Measurements from ENCODE around the gene CKAP2. TPM values are rescaled to one million over a fixed set of nuclear protein-coding genes. Genes with fewer than 3 reads are reported as not detected.
A peak's percentile ranks its signal among the peaks of the same experiment; 100 is the strongest.
"Not testable (repeated sequence)": the region's sequence is repeated elsewhere in the genome, so short reads cannot be mapped to it uniquely, and the experiment has no call there.

Gene CKAP2
- total RNA-seq, 2 experiments from 2014 or later = 75.5 to 84.4 TPM

DNA sequence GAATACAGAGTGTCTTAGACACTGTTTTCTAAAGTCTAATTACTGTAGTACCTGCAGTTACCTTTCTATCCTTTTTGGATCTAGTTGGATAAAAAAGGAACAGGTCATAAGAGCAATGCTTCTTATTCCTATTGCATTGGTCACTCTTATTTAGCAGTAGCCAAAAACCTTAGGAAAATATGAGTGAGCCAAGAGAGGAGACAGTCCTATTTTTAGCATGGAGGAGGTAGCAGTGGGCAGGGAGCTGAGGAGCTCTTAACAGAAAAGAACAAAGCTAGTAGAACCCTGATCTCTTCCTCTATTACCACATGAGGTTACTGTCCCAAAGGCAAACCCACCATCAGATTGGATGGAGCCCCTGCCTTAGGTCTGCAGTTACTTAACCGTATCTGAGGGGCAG, 50.6 kb downstream of the CKAP2 start:
- POLR2A ChIA-PET; H3K4me1 Mint-ChIP-seq (ENCODE audit: low read depth); CTCF ChIA-PET; H3K9me3 Mint-ChIP-seq (ENCODE audit: insufficient read depth); H3K27me3 Mint-ChIP-seq (ENCODE audit: low read depth); H3K4me3 Mint-ChIP-seq; H3K27ac Mint-ChIP-seq; ATAC-seq; H3K36me3 Mint-ChIP-seq (ENCODE audit: low read depth); DNase-seq: not testable (repeated sequence)

GRCh38 chr13:52509532-52509931, 54.3 kb downstream of the CKAP2 start:
- H3K36me3 Mint-ChIP-seq (ENCODE audit: low read depth); H3K27ac Mint-ChIP-seq; CTCF ChIA-PET; H3K4me1 Mint-ChIP-seq (ENCODE audit: low read depth); H3K27me3 Mint-ChIP-seq (ENCODE audit: low read depth); POLR2A ChIA-PET; ATAC-seq; H3K9me3 Mint-ChIP-seq (ENCODE audit: insufficient read depth); H3K4me3 Mint-ChIP-seq; DNase-seq: not testable (repeated sequence)

DNA sequence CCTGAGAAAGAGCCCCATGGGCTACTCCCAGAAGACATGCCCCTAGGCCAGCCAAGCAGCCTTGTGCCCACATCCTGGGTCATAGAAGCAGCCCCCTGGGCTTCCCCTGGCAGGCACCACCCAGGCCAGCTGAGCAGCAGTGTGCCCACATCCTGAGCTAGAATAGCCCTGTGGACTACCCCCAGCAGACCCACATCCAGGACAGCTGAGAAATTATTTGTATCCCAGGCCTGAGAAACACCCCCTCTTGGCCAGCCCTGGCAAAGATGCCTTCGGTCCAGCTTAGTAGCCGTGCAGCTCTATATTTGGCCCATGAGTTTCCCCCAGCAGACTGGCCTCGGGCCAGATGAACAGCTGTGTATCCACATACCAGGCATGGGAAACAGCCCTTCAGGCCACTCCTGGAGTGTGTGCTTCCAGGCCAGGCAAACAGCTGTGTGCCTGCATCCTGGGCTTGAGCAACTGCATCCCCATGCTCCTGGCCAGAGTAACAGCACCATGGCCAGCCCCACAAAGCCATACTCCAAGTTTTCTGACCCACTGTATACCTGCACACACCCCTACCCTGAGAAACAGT, 55.0 kb downstream of the CKAP2 start:
- H3K9me3 Mint-ChIP-seq (ENCODE audit: insufficient read depth); CTCF ChIA-PET; POLR2A ChIA-PET; H3K27me3 Mint-ChIP-seq (ENCODE audit: low read depth); ATAC-seq; H3K36me3 Mint-ChIP-seq (ENCODE audit: low read depth); H3K4me3 Mint-ChIP-seq; H3K27ac Mint-ChIP-seq; DNase-seq; H3K4me1 Mint-ChIP-seq (ENCODE audit: low read depth): not testable (repeated sequence)

DNA sequence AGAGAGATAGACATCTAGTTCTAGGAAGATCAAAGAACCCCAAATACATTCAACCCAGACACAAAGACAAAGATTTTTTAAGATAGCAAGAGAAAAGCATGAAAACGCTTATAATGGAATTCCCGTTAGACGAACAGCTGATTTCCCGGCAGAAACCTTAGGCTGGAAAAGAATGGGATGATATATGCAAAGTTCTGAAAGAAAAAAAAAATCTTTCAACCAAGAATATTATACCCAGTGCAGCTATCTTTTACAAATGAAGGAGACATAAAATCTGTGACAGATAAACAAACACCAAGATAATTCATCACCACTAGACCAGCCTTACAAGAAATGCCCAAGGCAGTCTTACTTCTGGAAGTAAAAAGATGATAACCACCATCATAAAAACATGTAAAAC, 56.3 kb downstream of the CKAP2 start:
- H3K4me3 Mint-ChIP-seq = not testable (repeated sequence)

DNA sequence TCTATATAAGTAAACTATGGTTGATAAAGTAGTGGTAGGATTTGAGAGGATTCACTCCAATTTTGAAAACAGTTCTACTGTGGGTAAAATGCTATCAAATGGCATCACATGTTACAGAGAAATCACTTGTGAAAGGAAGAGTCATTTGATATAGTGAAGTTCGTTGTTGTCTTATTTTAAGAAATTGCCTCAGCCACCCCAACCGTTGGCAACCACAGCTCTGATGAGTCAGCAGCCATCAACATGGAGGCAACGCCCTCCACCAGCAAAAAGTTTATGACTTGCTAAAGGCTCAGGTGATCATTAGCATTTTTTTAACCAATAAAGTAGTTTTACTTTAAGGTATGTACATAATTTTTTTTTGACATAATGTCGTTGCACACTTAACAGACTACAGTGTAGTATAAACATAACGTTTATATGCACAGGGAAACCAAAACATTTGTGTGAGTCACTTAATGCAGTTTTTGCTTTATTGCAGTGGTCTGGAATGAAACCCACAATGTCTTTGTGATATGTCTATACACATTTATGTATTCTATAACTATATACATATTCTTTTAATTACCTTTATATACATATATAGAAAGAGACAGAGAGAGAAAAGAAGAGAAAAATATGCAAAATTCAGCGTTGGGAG, 58.8 kb downstream of the CKAP2 start:
- ATAC-seq; POLR2A ChIA-PET; CTCF ChIA-PET; H3K27me3 Mint-ChIP-seq (ENCODE audit: low read depth); H3K9me3 Mint-ChIP-seq (ENCODE audit: insufficient read depth); H3K4me3 Mint-ChIP-seq; H3K36me3 Mint-ChIP-seq (ENCODE audit: low read depth); H3K27ac Mint-ChIP-seq; H3K4me1 Mint-ChIP-seq (ENCODE audit: low read depth): not testable (repeated sequence)
- DNase-seq = peak; percentile 59

More for the DNA sequence above, 56.3 kb downstream of the CKAP2 start:
- DNase-seq; H3K36me3 Mint-ChIP-seq (ENCODE audit: low read depth); H3K9me3 Mint-ChIP-seq (ENCODE audit: insufficient read depth); H3K27me3 Mint-ChIP-seq (ENCODE audit: low read depth); H3K27ac Mint-ChIP-seq; POLR2A ChIA-PET; H3K4me1 Mint-ChIP-seq (ENCODE audit: low read depth); CTCF ChIA-PET; ATAC-seq: not testable (repeated sequence)

DNA sequence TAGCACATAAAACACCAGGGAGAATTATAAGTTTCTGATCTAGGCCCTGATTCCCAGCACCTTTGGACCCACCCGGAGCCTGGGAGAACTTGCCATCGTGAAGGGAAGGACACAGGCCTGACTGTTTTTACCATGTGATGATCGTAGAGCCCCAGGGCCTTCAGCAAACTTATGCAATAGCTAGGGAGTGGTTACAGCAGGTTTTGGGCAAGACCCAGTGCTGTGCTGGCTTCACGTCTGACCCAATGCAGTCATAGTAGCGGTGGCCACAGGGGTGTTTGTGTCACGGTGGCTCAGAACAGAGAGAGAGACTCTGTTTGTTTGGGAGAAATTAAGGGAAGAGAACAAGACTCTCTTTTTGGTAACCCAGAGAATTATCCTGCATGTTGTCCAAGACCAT, 68.0 kb downstream of the CKAP2 start:
- H3K27me3 Mint-ChIP-seq (ENCODE audit: low read depth); CTCF ChIA-PET; H3K4me3 Mint-ChIP-seq; H3K4me1 Mint-ChIP-seq (ENCODE audit: low read depth); DNase-seq; POLR2A ChIA-PET; H3K36me3 Mint-ChIP-seq (ENCODE audit: low read depth); ATAC-seq; H3K27ac Mint-ChIP-seq; H3K9me3 Mint-ChIP-seq (ENCODE audit: insufficient read depth): not testable (repeated sequence)

Other genes starting within 250 kb of the CKAP2 start
- under 1 TPM; 0.08 to 0.16 TPM for gene THSD1, start 49.3 kb upstream of the CKAP2 start, total RNA-seq
- 10 to 100 TPM; 39.1 to 43.2 TPM for gene VPS36, start 4.8 kb upstream of the CKAP2 start, total RNA-seq
- gene HNRNPA1L2, start 187.0 kb downstream of the CKAP2 start, total RNA-seq = 10 to 100 TPM; 10.4 TPM
- 10 to 100 TPM; 48.5 to 50.7 TPM for gene SUGT1, start 197.4 kb downstream of the CKAP2 start, total RNA-seq